GM12873 (cell line): ENCODE data around the gene HOXC5.
A peak's percentile ranks its signal among the peaks of the same experiment; 100 is the strongest.

Source experiments
- TF ChIP-seq, protein P1 (sequence below): IDR thresholded peaks from 2 replicates; pipeline ENCODE4 v1.5.1; 2012; ENCODE audit warnings: low read depth, mild to moderate bottlenecking, moderate library complexity, low read length, control low read depth; ENCODE audit not compliant: insufficient read depth; ENCODE audit errors: missing control alignments

HOXC5 gene

DNA sequence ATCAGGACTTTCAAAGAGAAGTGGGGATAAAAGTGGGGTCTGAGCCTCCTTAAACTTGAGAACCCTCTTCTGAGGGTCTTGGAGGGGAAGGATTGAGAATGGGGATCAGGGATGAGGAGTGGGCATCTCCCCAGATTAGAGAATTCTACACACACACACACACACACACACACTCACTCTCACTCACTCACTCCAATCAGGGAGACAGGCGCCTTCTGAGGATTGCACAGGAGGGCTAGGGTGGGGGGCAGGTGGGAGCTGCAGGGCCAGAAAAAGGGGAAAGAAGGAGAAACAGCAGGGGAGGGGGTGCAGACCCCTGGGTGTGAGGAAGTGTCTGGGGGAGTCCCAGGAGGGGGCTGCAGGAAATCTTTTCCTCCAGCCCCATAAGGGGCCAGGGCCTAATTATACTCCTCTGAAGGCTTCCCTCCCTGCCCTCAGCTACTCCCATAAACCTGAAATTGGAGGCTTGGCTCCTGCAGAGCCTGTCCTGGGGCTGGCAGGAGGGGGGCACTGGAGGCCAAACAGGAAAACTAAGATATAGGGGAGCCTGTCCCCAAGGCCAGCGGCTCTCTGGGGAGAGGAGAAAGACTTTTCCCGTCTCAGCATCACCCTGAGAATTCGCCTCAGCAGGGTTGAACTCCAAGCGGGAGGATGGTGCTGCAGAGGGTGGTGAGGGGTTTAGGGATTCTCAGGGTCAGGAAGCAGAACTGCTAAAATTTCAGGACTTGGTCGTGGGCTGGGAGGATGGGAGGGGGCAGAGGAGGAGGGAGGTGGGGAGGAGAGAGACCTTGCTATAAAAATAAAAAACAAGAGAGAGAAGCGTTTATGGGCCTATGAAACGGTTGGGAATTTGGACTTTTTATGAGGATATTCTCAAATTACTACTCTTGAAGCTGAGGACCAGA is 31.3 kb upstream of the HOXC5 start:
- TF ChIP-seq, protein P1, sequence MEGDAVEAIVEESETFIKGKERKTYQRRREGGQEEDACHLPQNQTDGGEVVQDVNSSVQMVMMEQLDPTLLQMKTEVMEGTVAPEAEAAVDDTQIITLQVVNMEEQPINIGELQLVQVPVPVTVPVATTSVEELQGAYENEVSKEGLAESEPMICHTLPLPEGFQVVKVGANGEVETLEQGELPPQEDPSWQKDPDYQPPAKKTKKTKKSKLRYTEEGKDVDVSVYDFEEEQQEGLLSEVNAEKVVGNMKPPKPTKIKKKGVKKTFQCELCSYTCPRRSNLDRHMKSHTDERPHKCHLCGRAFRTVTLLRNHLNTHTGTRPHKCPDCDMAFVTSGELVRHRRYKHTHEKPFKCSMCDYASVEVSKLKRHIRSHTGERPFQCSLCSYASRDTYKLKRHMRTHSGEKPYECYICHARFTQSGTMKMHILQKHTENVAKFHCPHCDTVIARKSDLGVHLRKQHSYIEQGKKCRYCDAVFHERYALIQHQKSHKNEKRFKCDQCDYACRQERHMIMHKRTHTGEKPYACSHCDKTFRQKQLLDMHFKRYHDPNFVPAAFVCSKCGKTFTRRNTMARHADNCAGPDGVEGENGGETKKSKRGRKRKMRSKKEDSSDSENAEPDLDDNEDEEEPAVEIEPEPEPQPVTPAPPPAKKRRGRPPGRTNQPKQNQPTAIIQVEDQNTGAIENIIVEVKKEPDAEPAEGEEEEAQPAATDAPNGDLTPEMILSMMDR: no peak

DNA sequence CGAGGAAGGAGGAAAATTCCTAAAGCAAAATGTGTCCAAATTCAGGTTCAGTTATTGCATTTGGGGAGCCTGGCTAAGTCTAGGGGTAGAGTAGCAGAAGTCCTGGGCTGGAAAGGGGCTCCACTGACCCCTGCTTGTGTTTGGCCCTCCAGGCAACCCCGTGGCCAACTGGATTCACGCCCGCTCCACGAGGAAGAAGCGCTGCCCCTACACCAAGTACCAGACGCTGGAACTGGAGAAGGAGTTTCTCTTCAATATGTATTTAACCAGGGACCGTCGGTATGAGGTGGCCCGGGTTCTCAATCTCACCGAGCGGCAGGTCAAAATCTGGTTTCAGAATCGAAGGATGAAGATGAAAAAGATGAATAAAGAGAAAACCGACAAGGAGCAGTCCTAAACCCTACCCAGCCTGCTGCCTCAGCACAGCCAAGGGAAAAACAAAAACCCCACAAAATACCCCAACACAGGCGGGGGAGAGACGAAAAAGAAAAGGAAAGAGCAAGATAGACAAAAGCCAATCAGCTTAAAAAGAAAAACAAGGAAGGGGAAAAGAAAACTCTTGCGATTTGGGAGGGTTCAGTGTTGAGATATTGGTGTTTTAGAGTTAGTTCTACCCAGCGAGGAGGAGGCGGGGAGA is 30.5 kb upstream of the HOXC5 start:
- TF ChIP-seq, protein P1: no peak

DNA sequence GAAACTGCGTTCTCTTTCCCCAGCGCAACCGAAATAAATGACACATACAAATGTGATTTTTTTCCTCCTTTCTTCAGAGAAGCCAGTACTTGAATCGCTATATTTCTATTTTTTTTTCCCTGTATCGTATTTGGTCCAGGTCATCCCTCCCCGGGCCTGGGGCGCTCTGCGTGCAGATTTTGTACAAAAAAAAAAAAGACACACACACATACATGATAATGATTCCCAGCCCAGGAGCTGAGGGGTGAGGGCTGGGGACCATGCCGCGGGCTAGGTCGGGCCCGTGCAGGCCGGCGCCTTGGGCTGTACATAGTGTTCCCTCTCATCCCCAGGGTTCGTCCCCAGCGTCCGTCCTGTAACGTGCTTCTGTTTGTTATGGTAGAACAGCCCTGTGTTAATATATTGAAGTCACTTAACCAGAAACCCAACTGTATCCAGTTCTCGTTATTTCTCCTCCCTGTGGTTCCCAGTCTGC is 29.9 kb upstream of the HOXC5 start:
- TF ChIP-seq, protein P1: no peak

DNA sequence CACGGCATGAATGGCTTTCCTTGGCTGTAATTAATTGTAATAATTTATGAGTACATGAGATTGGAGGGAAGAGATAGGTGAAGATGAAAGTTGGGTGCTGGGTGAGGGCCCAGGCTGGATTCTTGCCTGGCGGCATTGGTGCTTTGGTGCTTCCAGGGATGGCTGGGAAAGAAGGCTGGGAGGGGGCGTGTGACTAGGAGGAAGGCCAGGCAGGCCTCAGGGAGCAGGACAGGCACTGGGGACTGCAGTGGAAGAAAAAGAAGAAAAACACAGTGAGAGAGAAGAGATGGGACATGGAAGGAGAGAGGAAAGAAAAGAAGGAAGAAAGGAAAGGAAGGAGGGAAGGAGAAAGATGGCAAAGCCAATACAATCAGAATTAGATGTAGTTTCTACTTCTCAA is 29.2 kb upstream of the HOXC5 start:
- TF ChIP-seq, protein P1: no peak

DNA sequence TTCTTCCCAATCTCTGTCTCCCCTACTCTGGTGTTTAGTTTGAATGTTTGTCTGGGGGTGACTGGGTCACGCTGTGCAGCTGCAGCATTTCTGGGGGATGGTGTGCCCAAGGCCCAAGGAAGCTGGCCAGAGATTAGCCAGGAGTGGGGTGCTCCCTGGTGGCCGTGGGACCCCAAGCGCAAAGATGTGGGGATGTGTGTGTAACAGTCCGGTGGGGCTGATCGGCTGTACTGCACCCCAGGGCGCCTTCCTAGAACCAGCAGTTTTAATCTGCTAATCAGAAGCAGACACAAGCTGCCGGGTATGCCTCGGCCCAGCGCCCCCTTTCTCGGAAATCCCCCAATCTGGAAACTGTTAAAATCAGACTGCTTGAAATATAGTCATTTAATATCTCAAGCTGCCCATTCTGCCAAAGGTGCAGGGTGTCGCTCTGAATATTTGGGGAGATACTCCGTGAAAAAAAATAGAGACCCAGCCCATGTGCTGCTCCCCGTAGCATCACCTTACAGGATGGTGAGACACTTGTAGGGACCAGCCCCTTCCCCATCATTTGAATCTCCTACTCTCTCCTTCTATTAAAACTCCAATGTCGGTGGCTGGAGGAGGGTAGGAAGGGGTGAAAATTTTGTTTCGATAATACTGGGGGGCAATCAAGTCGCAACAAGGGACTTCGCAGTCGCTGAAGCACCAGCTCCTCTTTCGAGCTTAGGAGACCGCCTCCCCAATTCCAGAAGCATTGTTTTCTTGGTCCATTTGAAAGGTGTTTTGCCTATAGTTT is 28.6 kb upstream of the HOXC5 start:
- TF ChIP-seq, protein P1: peak; percentile 30

DNA sequence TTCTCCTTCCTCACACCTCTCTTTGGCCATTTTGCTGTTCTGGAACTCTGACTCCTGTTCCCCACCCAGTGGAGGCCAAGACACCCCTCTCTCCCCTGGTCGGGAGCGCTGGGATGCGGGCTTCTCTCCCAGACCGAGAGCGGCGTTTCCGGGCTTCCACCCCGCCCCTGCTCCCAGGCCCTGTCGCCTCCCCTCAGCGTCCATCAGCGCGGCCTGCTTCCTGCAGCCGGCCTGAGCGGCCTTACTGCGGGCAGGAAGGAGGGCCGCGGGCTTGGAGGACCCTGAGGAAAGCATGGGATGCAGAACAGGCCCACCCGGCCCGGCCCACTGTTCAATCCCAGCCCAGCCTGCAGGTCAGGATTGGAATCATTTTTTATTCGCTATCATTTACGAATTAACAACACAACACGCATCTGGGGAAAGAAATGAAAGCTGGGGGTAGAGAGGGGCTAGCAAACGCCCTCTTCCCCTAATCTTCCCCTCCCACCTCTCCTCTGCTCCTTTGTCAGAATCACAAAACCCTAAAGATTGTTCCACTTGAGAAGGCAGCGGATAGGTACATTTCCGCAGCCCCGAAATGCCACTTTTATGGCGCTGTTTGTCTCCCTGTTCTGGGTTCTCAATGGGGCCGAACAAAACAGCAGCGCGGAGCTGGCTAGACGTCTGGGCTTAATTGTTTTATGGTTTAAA is 27.9 kb upstream of the HOXC5 start:
- TF ChIP-seq, protein P1: no peak
